Muscle layer of colon (tissue), 2 donors: ENCODE data around the gene ADRB2.

Source experiments
- H3K27ac ChIP-seq: one replicate; pipeline ENCODE4 v1.7.0; 2013; ENCODE audit warnings: low read depth, mild to moderate bottlenecking, low read length, moderate library complexity
- H3K27me3 ChIP-seq, 2 donors: one replicate each; pipeline ENCODE4 v1.7.0; 2013; ENCODE audit warnings: low read length in 2 of 2, mild to moderate bottlenecking in 2 of 2; ENCODE audit not compliant: insufficient read depth in 2 of 2, control insufficient read depth in 1 of 2
- H3K36me3 ChIP-seq: one replicate; pipeline ENCODE4 v1.7.0; 2013; ENCODE audit warnings: mild to moderate bottlenecking, low read length; ENCODE audit not compliant: insufficient read depth
- H3K4me1 ChIP-seq: one replicate; pipeline ENCODE4 v1.7.0; 2013; ENCODE audit warnings: mild to moderate bottlenecking, low read length; ENCODE audit not compliant: insufficient read depth
- H3K4me3 ChIP-seq, 2 donors: one replicate each; pipeline ENCODE4 v1.7.0; 2013; ENCODE audit warnings: low read length in 2 of 2, low read depth in 1 of 2, mild to moderate bottlenecking in 1 of 2, moderate library complexity in 1 of 2
- H3K9ac ChIP-seq: one replicate; pipeline ENCODE4 v1.7.0; 2013; ENCODE audit warnings: low read length
- H3K9me3 ChIP-seq: one replicate; pipeline ENCODE4 v1.7.0; 2013; ENCODE audit warnings: mild to moderate bottlenecking, low read length
- donor health status: abdominal sarcoma.
- donor health status: Adenocarcinoma of cecum.

ADRB2 gene

GRCh38 chr5:148807851-148808250, 18.6 kb upstream of the ADRB2 start:
- Histone ChIP-seq H3K27me3 (no peaks in the 10 kb centered on the region), H3K4me1 (peaks cover 6% of the 10 kb centered on the region), H3K9ac (no peak overlapping the region), H3K36me3 (no peaks in the 10 kb centered on the region), H3K27ac (no peak overlapping the region), H3K9me3 (no peaks in the 10 kb centered on the region), H3K4me3 (no peak overlapping the region)

GRCh38 chr5:148808864-148809642, 17.4 kb upstream of the ADRB2 start:
- H3K27me3 ChIP-seq: no peaks in the 10 kb centered on the region
- no peak overlapping the region for H3K4me3 ChIP-seq
- H3K9me3 ChIP-seq: no peaks in the 10 kb centered on the region
- H3K4me1 ChIP-seq: peaks cover 6% of the 10 kb centered on the region
- H3K27ac ChIP-seq: no peak overlapping the region
- H3K36me3 ChIP-seq: no peaks in the 10 kb centered on the region
- H3K9ac ChIP-seq: no peak overlapping the region

- Histone ChIP-seq H3K9ac (no peak overlapping the region), H3K36me3 (no peaks in the 10 kb centered on the region), H3K27ac (no peak overlapping the region), H3K4me3 (no peak overlapping the region), H3K9me3 (no peaks in the 10 kb centered on the region), H3K4me1 (peaks cover 6% of the 10 kb centered on the region), H3K27me3 (no peaks in the 10 kb centered on the region)
These were observed 16.5 kb upstream of the ADRB2 start for GRCh38 chr5:148809781-148810524.

- Histone ChIP-seq H3K4me1 (peaks cover 5% of the 10 kb centered on the region), H3K27ac (no peak overlapping the region)
These were observed 15.6 kb upstream of the ADRB2 start for GRCh38 chr5:148810823-148811222.

GRCh38 chr5:148811756-148812155, 14.7 kb upstream of the ADRB2 start:
- Histone ChIP-seq H3K4me1 (peaks cover 5% of the 10 kb centered on the region), H3K9me3 (no peaks in the 10 kb centered on the region), H3K9ac (no peak overlapping the region), H3K27me3 (no peaks in the 10 kb centered on the region), H3K36me3 (no peaks in the 10 kb centered on the region), H3K4me3 (no peak overlapping the region), H3K27ac (no peak overlapping the region)

More at GRCh38 chr5:148810823-148811222, 15.6 kb upstream of the ADRB2 start:
- no peaks in the 10 kb centered on the region for H3K9me3 ChIP-seq
- H3K9ac ChIP-seq: no peak overlapping the region
- H3K4me3 ChIP-seq: no peak overlapping the region
- H3K36me3 ChIP-seq: no peaks in the 10 kb centered on the region
- no peaks in the 10 kb centered on the region for H3K27me3 ChIP-seq

GRCh38 chr5:148815086-148815485, 11.3 kb upstream of the ADRB2 start:
- H3K9me3 ChIP-seq: no peaks in the 10 kb centered on the region
- H3K27me3 ChIP-seq: no peaks in the 10 kb centered on the region
- no peaks in the 10 kb centered on the region for H3K36me3 ChIP-seq
- H3K4me3 ChIP-seq: no peak overlapping the region
- H3K4me1 ChIP-seq: peaks cover 12% of the 10 kb centered on the region
- no peak overlapping the region for H3K27ac ChIP-seq
- no peak overlapping the region for H3K9ac ChIP-seq

GRCh38 chr5:148815578-148815977, 10.8 kb upstream of the ADRB2 start:
- Histone ChIP-seq H3K9me3 (no peaks in the 10 kb centered on the region), H3K27ac (no peak overlapping the region), H3K36me3 (no peaks in the 10 kb centered on the region)

GRCh38 chr5:148816357-148816756, 10.1 kb upstream of the ADRB2 start:
- Histone ChIP-seq H3K36me3 (no peaks in the 10 kb centered on the region), H3K9me3 (no peaks in the 10 kb centered on the region), H3K9ac (no peak overlapping the region), H3K4me3 (no peak overlapping the region), H3K4me1 (peaks cover 12% of the 10 kb centered on the region), H3K27ac (no peak overlapping the region), H3K27me3 (no peaks in the 10 kb centered on the region)

More at GRCh38 chr5:148815578-148815977, 10.8 kb upstream of the ADRB2 start:
- peaks cover 12% of the 10 kb centered on the region for H3K4me1 ChIP-seq
- no peak overlapping the region for H3K9ac ChIP-seq
- no peak overlapping the region for H3K4me3 ChIP-seq
- H3K27me3 ChIP-seq: no peaks in the 10 kb centered on the region

- H3K27me3 ChIP-seq: no peaks in the 10 kb centered on the region
- no peak overlapping the region for H3K4me3 ChIP-seq
- H3K9me3 ChIP-seq: no peaks in the 10 kb centered on the region
- H3K27ac ChIP-seq: no peak overlapping the region
- H3K4me1 ChIP-seq: peaks cover 12% of the 10 kb centered on the region
- H3K36me3 ChIP-seq: no peaks in the 10 kb centered on the region
- H3K9ac ChIP-seq: no peak overlapping the region
These were observed 9.6 kb upstream of the ADRB2 start for GRCh38 chr5:148816782-148817181.

GRCh38 chr5:148817606-148818005, 8.8 kb upstream of the ADRB2 start:
- no peaks in the 10 kb centered on the region for H3K9me3 ChIP-seq
- no peaks in the 10 kb centered on the region for H3K27me3 ChIP-seq
- no peak overlapping the region for H3K27ac ChIP-seq
- H3K4me1 ChIP-seq: peaks cover 12% of the 10 kb centered on the region
- no peak overlapping the region for H3K4me3 ChIP-seq
- no peaks in the 10 kb centered on the region for H3K36me3 ChIP-seq
- H3K9ac ChIP-seq: no peak overlapping the region

- Histone ChIP-seq H3K4me3 (no peak overlapping the region), H3K9me3 (no peaks in the 10 kb centered on the region), H3K4me1 (peaks cover 11% of the 10 kb centered on the region), H3K27me3 (no peaks in the 10 kb centered on the region), H3K36me3 (no peaks in the 10 kb centered on the region), H3K27ac (no peak overlapping the region), H3K9ac (no peak overlapping the region)
These were observed 5.7 kb upstream of the ADRB2 start for GRCh38 chr5:148820461-148821395.
